MM.1S (cell line): ENCODE data around the gene TRAP1.

ENCODE experiments used
- DNase-seq: peaks from one replicate; pipeline ENCODE4 v3.0.0-alpha.2; 2015
- H2AFZ ChIP-seq: fragments of 300-600 bp; sonication (generic); 2 replicates; pipeline ENCODE4 v1.6.0; 2016; ENCODE audit warnings: antibody characterized with exemption, low read length
- H3F3A ChIP-seq: fragments of 300-600 bp; sonication (generic); 2 replicates; pipeline ENCODE4 v1.6.1; 2016; ENCODE audit warnings: mild to moderate bottlenecking, antibody characterized with exemption, low read length, moderate library complexity, mixed read lengths; ENCODE audit not compliant: insufficient read depth
- H3K27ac ChIP-seq: fragments of 300-600 bp; sonication (generic); 2 replicates; pipeline ENCODE4 v1.5.1; 2016; ENCODE audit warnings: mild to moderate bottlenecking, low read length
- H3K27me3 ChIP-seq: fragments of 300-600 bp; sonication (generic); replicated peaks from 2 replicates; pipeline ENCODE4 v1.6.0; 2016; ENCODE audit warnings: low read length; ENCODE audit not compliant: insufficient read depth
- H3K36me3 ChIP-seq: fragments of 300-600 bp; sonication (generic); replicated peaks from 2 replicates; pipeline ENCODE4 v1.6.1; 2016; ENCODE audit warnings: mild to moderate bottlenecking, low read length, mixed read lengths; ENCODE audit not compliant: insufficient read depth
- H3K4me1 ChIP-seq: fragments of 300-600 bp; sonication (generic); 2 replicates; pipeline ENCODE4 v1.6.1; 2016; ENCODE audit warnings: low read length, mixed read lengths
- H3K4me2 ChIP-seq: fragments of 300-600 bp; sonication (generic); 2 replicates; pipeline ENCODE4 v1.6.0; 2016; ENCODE audit warnings: low read depth, low read length
- H3K4me3 ChIP-seq: fragments of 300-600 bp; sonication (generic); 2 replicates; pipeline ENCODE4 v1.5.1; 2016; ENCODE audit warnings: low read length, mixed read lengths
- H3K79me2 ChIP-seq: fragments of 300-600 bp; sonication (generic); 2 replicates; pipeline ENCODE4 v1.6.1; 2016; ENCODE audit warnings: mixed run types, low read length, mixed read lengths
- H3K9ac ChIP-seq: fragments of 300-600 bp; sonication (generic); 2 replicates; pipeline ENCODE4 v1.6.1; 2016; ENCODE audit warnings: low read length, mixed read lengths
- H3K9me2 ChIP-seq: fragments of 300-600 bp; sonication (generic); replicated peaks from 2 replicates; pipeline ENCODE4 v1.6.1; 2016; ENCODE audit warnings: mild to moderate bottlenecking, low read length, mixed read lengths; ENCODE audit not compliant: insufficient read depth
- H3K9me3 ChIP-seq: fragments of 300-600 bp; sonication (generic); replicated peaks from 2 replicates; pipeline ENCODE4 v1.6.1; 2016; ENCODE audit warnings: mild to moderate bottlenecking, low read length, mixed read lengths; ENCODE audit not compliant: insufficient read depth
- H4K20me1 ChIP-seq: fragments of 300-600 bp; sonication (generic); 2 replicates; pipeline ENCODE4 v1.6.1; 2016; ENCODE audit warnings: mild to moderate bottlenecking, low read length, moderate library complexity, mixed read lengths; ENCODE audit not compliant: insufficient read depth
- CTCF ChIP-seq: fragments of 300-600 bp; sonication (generic); IDR thresholded peaks from 2 replicates; pipeline ENCODE4 v1.5.1; 2016; ENCODE audit warnings: antibody characterized with exemption, low read length, mixed read lengths
- EZH2 ChIP-seq: fragments of 300-600 bp; sonication (generic); optimal IDR thresholded peaks from 2 replicates; pipeline ENCODE3; 2017; ENCODE audit warnings: low read depth, mild to moderate bottlenecking, antibody characterized with exemption, low read length, mixed read lengths
- EZH2phosphoT487 ChIP-seq: fragments of 300-600 bp; sonication (generic); IDR thresholded peaks from 2 replicates; pipeline ENCODE4 v1.6.1; 2018; ENCODE audit warnings: antibody characterized with exemption, low read length

Gene TRAP1

DNA sequence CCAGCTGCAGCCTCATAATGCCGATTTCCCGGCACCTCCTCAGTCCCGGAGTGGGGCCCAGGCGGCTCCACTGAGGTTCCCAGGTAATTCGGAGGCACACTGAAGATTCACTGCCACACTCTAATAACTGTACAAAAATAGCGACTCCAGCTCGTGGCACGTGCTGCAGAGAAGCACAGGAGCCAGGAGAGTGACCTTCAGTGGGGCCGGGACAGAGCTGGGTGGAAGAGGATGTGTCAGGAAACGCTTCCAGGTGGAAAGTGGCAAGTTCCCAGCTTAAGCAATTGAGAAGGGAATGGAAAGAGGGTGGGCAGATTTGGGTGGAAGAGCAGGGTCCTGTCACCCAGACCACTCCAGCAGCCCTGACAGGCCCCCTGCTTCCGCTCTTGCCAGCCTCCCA is 3.1 kb upstream of the TRAP1 start:
- Histone ChIP-seq H3K9ac (no peak overlapping the region), H3K4me3 (no peak overlapping the region), H3F3A (no peaks in the 10 kb centered on the region), H3K79me2 (peaks cover 18% of the 10 kb centered on the region), H3K4me2 (no peak overlapping the region), H4K20me1 (no peaks in the 10 kb centered on the region), H3K4me1 (peaks cover 4% of the 10 kb centered on the region; the same call in 1 of the 2 replicates), H3K9me3 (no peaks in the 10 kb centered on the region), H2AFZ (no peak overlapping the region), H3K27me3 (no peaks in the 10 kb centered on the region), H3K27ac (no peak overlapping the region), H3K36me3 (no peaks in the 10 kb centered on the region), H3K9me2 (no peaks in the 10 kb centered on the region)
- TF ChIP-seq CTCF, result no peak
- TF ChIP-seq EZH2, result no peak
- TF ChIP-seq EZH2phosphoT487, result no peak
- DNase-seq, result no peak

- H3K79me2 ChIP-seq, result peaks cover 35% of the 10 kb centered on the region
- no peaks in the 10 kb centered on the region for H3F3A ChIP-seq
- H3K4me3 ChIP-seq, result no peak overlapping the region
- no peak overlapping the region for H2AFZ ChIP-seq
- H3K9ac ChIP-seq, result no peak overlapping the region
- DNase-seq, result no peak
- no peak overlapping the region for H3K27ac ChIP-seq
- no peaks in the 10 kb centered on the region for H4K20me1 ChIP-seq
- no peaks in the 10 kb centered on the region for H3K9me2 ChIP-seq
- H3K4me2 ChIP-seq, result no peak overlapping the region
- no peaks in the 10 kb centered on the region for H3K36me3 ChIP-seq
- H3K9me3 ChIP-seq, result no peaks in the 10 kb centered on the region
- no peaks in the 10 kb centered on the region for H3K27me3 ChIP-seq
- TF ChIP-seq CTCF (no peak), EZH2phosphoT487 (no peak), EZH2 (no peak)
- H3K4me1 ChIP-seq, result peaks cover 4% of the 10 kb centered on the region; the same call in 1 of the 2 replicates
Observed at GRCh38 chr16:3718628-3719027, 1.3 kb upstream of the TRAP1 start.

GRCh38 chr16:3718019-3718391 is 681 bp upstream of the TRAP1 start:
- Histone ChIP-seq H3K4me3 (peak overlapping the region; percentile 100), H3K9ac (peak overlapping the region; percentile 98), H3K27ac (peak overlapping the region; percentile 43; the same call in 1 of the 2 replicates), H3K4me2 (peak overlapping the region; percentile 95), H3K27me3 (no peaks in the 10 kb centered on the region), H3K79me2 (peaks cover 42% of the 10 kb centered on the region), H3K9me2 (no peaks in the 10 kb centered on the region), H3K36me3 (no peaks in the 10 kb centered on the region), H4K20me1 (no peaks in the 10 kb centered on the region), H2AFZ (peak overlapping the region; percentile 100), H3K4me1 (peaks cover 4% of the 10 kb centered on the region; the same call in 1 of the 2 replicates), H3K9me3 (no peaks in the 10 kb centered on the region), H3F3A (no peaks in the 10 kb centered on the region)
- TF ChIP-seq CTCF (no peak), EZH2 (no peak), EZH2phosphoT487 (no peak)
- no peak for DNase-seq
